ENCODE data around the gene HIVEP3. TPM values are rescaled to one million over a fixed set of nuclear protein-coding genes. Genes with fewer than 3 reads are reported as not detected.

The HIVEP3 gene
- total RNA-seq, 5 donors from 2014 or later (not counting 1 experiment from before 2014, with no cell fraction given): 7.0 to 15.3 (median 8.8) TPM

DNA sequence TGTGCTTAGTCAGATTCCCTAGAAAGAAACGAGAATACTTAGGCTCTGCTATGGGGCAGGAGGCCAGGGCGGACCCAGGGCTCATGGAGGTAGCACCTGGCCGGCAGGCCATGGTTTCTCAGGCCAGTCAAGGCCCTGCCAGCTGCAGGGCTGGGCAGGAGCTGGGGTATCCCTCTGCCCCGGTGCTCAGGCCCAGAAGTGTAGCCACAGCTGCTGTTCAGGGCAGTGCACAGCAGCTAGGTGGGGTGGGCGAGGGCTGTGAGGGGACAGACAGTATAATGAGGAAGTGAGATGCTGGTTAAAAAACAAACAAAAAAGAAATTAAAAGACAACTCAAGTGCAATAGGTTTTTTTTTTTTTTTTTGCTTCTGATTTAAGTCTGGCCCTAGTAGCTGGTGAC lies 400.3 kb downstream of the HIVEP3 start:
- 82% methylated on average over 5 of the region's 5 CpGs for WGBS (ENCODE audit: insufficient coverage)
- H3K9me3 ChIP-seq: no peaks in the 10 kb centered on the region
- Mint-ChIP-seq H3K4me1 (peaks cover 3 to 10% (median 8%) of the 10 kb centered on the region in 3 donors), H3K9me3 (no peaks in the 10 kb centered on the region), H3K27me3 (no peaks in the 10 kb centered on the region), H3K4me3 (no peak overlapping the region), H3K36me3 (peaks cover 15% of the 10 kb centered on the region), H3K27ac (no peak overlapping the region)
- H3K4me1 ChIP-seq (ENCODE audit: control insufficient read depth in 1 of 2, extremely low read depth in 1 of 2, insufficient read depth in 2 of 2, low read length in 2 of 2): peaks cover 0 to 8% of the 10 kb centered on the region in 2 experiments
- no peak for DNase-seq
- H3K27ac ChIP-seq (ENCODE audit: low read length): no peak overlapping the region
- ChIA-PET POLR2A (interaction anchor here in 1 of 2 donors (0.6 kb wide), 2 partner anchors 515 to 870 kb away, joined by 3 to 7 read pairs; no protein-coding TSS in a partner anchor), CTCF (interaction anchor here in 1 of 2 donors (0.7 to 0.9 kb wide), 2 partner anchors 9 to 337 kb away, joined by 3 to 5 read pairs; no protein-coding TSS in a partner anchor)
- peaks cover under 1 to 2% of the 10 kb centered on the region in 2 donors for H3K36me3 ChIP-seq (ENCODE audit: control insufficient read depth in 2 of 2, extremely low read depth in 1 of 2, insufficient read depth in 1 of 2, low read length in 1 of 2)
- no peaks in the 10 kb centered on the region for H3K27me3 ChIP-seq (replicated peaks in 1 of 2; ENCODE audit: control insufficient read depth in 2 of 2, extremely low read depth in 1 of 2, insufficient read depth in 2 of 2, low read length in 1 of 2)
- ATAC-seq (replicated peaks in 1 of 4): no peak
- H3K4me3 ChIP-seq (ENCODE audit: control insufficient read depth in 1 of 2, extremely low read depth in 1 of 2, low read length in 1 of 2): no peak overlapping the region

DNA sequence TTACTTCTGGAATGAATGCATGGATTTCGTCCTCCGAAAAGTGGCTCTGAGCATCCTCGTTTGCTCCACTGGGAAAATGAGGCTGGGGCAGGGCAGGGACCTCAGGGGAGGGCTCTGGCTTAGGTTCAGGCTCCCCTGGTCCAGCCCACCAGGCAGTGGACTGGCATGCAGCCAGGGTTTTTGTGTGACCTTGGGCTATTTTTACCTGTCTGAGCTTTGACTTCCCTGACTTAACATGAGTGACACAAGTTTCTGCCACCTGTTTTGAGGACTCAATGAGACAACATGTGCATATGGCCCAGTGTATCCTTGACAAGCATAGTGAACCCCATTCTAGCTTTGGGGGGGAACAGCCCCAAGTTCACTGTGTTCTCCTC lies 401.7 kb downstream of the HIVEP3 start:
- ChIA-PET CTCF (no interaction called here), POLR2A (no interaction called here)
- Histone ChIP-seq H3K36me3 (ENCODE audit: control insufficient read depth in 2 of 2, extremely low read depth in 1 of 2, insufficient read depth in 1 of 2, low read length in 1 of 2) (peaks cover 2% of the 10 kb centered on the region in 2 donors), H3K9me3 (no peaks in the 10 kb centered on the region), H3K4me3 (ENCODE audit: control insufficient read depth in 1 of 2, extremely low read depth in 1 of 2, low read length in 1 of 2) (no peak overlapping the region), H3K27me3 (replicated peaks in 1 of 2; ENCODE audit: control insufficient read depth in 2 of 2, extremely low read depth in 1 of 2, insufficient read depth in 2 of 2, low read length in 1 of 2) (no peaks in the 10 kb centered on the region), H3K27ac (ENCODE audit: low read length) (no peak overlapping the region), H3K4me1 (ENCODE audit: control insufficient read depth in 1 of 2, extremely low read depth in 1 of 2, insufficient read depth in 2 of 2, low read length in 2 of 2) (peaks cover 0 to 8% of the 10 kb centered on the region in 2 experiments)
- Mint-ChIP-seq H3K9me3 (no peaks in the 10 kb centered on the region), H3K36me3 (peaks cover 9% of the 10 kb centered on the region), H3K4me3 (peak overlapping the region in 1 of 3 donors; percentile 57), H3K4me1 (peaks cover 3 to 10% (median 8%) of the 10 kb centered on the region in 3 donors), H3K27ac (no peak overlapping the region), H3K27me3 (no peaks in the 10 kb centered on the region)
- WGBS (ENCODE audit: insufficient coverage): 92% methylated on average over 3 of the region's 3 CpGs
- DNase-seq (no peak), ATAC-seq (replicated peaks in 1 of 4) (no peak)

DNA sequence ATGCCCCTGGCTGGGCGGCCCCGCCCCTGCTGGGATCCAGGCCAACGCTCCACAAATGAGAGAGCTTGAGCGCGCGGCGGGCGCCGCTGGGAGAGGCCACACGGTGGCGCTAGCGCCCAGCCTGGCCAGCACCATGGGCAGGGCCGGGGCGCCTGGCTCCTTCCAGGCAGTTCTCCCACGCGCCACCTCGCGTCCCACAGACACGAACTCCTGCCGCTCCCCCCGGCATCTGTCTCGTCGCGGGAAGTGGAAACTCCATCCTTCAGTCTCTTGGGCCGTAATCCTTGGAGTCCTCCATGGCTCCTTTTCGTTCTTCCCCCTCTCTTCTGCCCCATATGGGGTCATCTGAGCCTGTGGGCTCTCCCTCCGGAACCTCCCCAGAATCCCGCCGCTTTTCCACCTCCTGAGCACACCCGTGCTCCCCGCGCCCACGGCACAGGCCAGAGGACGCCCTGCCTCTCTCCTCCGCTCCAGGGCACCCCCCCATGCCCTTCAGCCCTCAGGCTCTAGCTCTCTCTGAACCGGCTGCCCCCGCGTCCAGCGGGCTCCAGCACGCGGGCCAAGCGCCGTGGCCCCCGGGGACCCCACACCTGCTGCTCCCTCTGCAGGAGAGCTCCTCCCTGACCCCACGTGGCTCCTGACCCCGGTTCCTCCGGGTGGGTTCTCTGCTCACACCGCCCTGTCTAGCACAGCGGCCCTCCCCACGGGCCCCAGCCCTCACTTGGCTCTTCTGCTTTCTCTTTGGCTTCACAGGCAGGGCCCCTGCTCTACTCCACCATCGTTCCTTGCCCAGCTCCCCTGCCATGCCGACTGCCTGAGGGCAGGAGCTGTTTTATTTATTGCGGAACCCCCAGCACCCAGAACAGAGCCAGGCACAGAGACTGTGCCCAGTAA lies 402.3 kb downstream of the HIVEP3 start:
- Mint-ChIP-seq H3K9me3 (no peaks in the 10 kb centered on the region), H3K4me3 (peak overlapping the region in 1 of 3 donors; percentile 57), H3K4me1 (peaks cover 3 to 10% (median 8%) of the 10 kb centered on the region in 3 donors), H3K27me3 (no peaks in the 10 kb centered on the region), H3K36me3 (peaks cover 15% of the 10 kb centered on the region), H3K27ac (no peak overlapping the region)
- H3K4me3 ChIP-seq (ENCODE audit: control insufficient read depth in 1 of 2, extremely low read depth in 1 of 2, low read length in 1 of 2): peak overlapping the region in 1 of 2 donors; percentile 12
- no peak overlapping the region for H3K27ac ChIP-seq (ENCODE audit: low read length)
- POLR2A ChIA-PET: no interaction called here
- ATAC-seq (replicated peaks in 1 of 4): peak; percentile 70 to 87 (median 84)
- H3K36me3 ChIP-seq (ENCODE audit: control insufficient read depth in 2 of 2, extremely low read depth in 1 of 2, insufficient read depth in 1 of 2, low read length in 1 of 2): peaks cover 2% of the 10 kb centered on the region in 2 donors
- no peaks in the 10 kb centered on the region for H3K9me3 ChIP-seq
- H3K27me3 ChIP-seq (replicated peaks in 1 of 2; ENCODE audit: control insufficient read depth in 2 of 2, extremely low read depth in 1 of 2, insufficient read depth in 2 of 2, low read length in 1 of 2): no peaks in the 10 kb centered on the region
- WGBS (ENCODE audit: insufficient coverage): 48% methylated on average over 53 of the region's 53 CpGs
- peak in 33 of 35 experiments; percentile 17 to 64 (median 38) for DNase-seq
- CTCF ChIA-PET: no interaction called here
- H3K4me1 ChIP-seq (ENCODE audit: control insufficient read depth in 1 of 2, extremely low read depth in 1 of 2, insufficient read depth in 2 of 2, low read length in 2 of 2): peaks cover 0 to 8% of the 10 kb centered on the region in 2 experiments

DNA sequence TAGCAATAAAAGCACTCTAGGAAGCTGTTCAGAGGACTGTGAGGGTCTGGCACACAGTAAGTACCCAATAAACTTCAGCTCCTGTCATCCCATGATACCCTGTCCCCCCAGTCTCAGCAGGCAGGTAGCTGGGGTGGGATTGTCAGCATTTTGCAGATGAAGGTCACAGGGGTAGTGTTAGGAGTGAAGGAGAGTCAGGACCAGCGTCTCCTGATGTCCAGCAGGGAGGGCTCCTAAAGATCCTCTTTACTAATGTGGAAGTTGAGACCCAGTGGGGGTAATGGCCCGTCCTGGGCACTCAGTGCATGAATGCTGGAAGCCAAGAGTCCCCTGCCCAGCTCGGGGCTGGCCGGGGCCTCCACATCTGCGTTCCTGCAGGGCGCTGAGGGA lies 402.9 kb downstream of the HIVEP3 start:
- H3K27ac ChIP-seq (ENCODE audit: low read length): no peak overlapping the region
- no peak overlapping the region for H3K4me3 ChIP-seq (ENCODE audit: control insufficient read depth in 1 of 2, extremely low read depth in 1 of 2, low read length in 1 of 2)
- DNase-seq (no peak), ATAC-seq (replicated peaks in 1 of 4) (no peak)
- H3K36me3 ChIP-seq (ENCODE audit: control insufficient read depth in 2 of 2, extremely low read depth in 1 of 2, insufficient read depth in 1 of 2, low read length in 1 of 2): peaks cover 2 to 5% of the 10 kb centered on the region in 2 donors
- peak overlapping the region in 1 of 3 donors; percentile 57 for H3K4me3 Mint-ChIP-seq
- no peaks in the 10 kb centered on the region for H3K27me3 ChIP-seq (replicated peaks in 1 of 2; ENCODE audit: control insufficient read depth in 2 of 2, extremely low read depth in 1 of 2, insufficient read depth in 2 of 2, low read length in 1 of 2)
- no peaks in the 10 kb centered on the region for H3K27me3 Mint-ChIP-seq
- ChIA-PET POLR2A (no interaction called here), CTCF (no interaction called here)
- H3K4me1 Mint-ChIP-seq: peaks cover 3 to 10% (median 8%) of the 10 kb centered on the region in 3 donors
- H3K27ac Mint-ChIP-seq: no peak overlapping the region
- H3K9me3 Mint-ChIP-seq: no peaks in the 10 kb centered on the region
- WGBS (ENCODE audit: insufficient coverage): 52% methylated on average over 6 of the region's 6 CpGs
- H3K4me1 ChIP-seq (ENCODE audit: control insufficient read depth in 1 of 2, extremely low read depth in 1 of 2, insufficient read depth in 2 of 2, low read length in 2 of 2): peaks cover 0 to 8% of the 10 kb centered on the region in 2 experiments
- H3K9me3 ChIP-seq: no peaks in the 10 kb centered on the region
- peaks cover 12% of the 10 kb centered on the region for H3K36me3 Mint-ChIP-seq

DNA sequence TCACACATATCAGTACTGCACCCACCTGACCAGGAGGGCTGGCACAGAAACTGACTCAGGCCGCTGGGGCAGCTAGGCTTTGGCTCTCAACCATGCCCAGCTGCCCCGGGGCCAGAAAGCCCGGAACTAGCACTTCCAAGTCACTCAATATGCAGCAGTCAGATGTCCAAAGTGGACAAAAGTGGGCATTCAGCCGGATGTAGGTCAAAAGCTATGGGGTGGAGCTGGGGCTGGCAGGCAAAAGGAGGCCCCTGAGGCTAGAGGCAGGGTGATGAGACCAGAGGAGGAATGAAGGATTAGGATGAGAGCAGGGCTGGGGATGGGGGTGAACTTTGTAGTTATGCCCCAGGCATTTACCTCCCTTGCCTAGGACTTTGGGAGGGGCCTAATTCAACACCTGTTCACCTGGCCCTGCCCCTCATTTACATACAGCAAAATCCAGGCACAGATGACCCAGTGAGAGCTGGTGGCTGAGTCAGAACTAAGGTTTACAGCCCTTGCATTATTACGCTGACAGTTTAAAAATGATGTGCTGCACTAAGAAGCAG lies 403.5 kb downstream of the HIVEP3 start:
- Mint-ChIP-seq H3K36me3 (peaks cover 9% of the 10 kb centered on the region), H3K27me3 (no peaks in the 10 kb centered on the region), H3K4me3 (no peak overlapping the region), H3K4me1 (peaks cover 3 to 10% (median 8%) of the 10 kb centered on the region in 3 donors), H3K27ac (no peak overlapping the region), H3K9me3 (no peaks in the 10 kb centered on the region)
- ChIA-PET CTCF (no interaction called here), POLR2A (no interaction called here)
- H3K36me3 ChIP-seq (ENCODE audit: control insufficient read depth in 2 of 2, extremely low read depth in 1 of 2, insufficient read depth in 1 of 2, low read length in 1 of 2): peaks cover 2 to 6% of the 10 kb centered on the region in 2 donors
- 92% methylated on average over 3 of the region's 5 CpGs for whole genome bisulfite sequencing (ENCODE audit: insufficient coverage)
- H3K27me3 ChIP-seq (replicated peaks in 1 of 2; ENCODE audit: control insufficient read depth in 2 of 2, extremely low read depth in 1 of 2, insufficient read depth in 2 of 2, low read length in 1 of 2): no peaks in the 10 kb centered on the region
- ATAC-seq (replicated peaks in 1 of 4) (no peak), DNase-seq (no peak)
- H3K27ac ChIP-seq (ENCODE audit: low read length): no peak overlapping the region
- peaks cover 0 to 8% of the 10 kb centered on the region in 2 experiments for H3K4me1 ChIP-seq (ENCODE audit: control insufficient read depth in 1 of 2, extremely low read depth in 1 of 2, insufficient read depth in 2 of 2, low read length in 2 of 2)
- no peaks in the 10 kb centered on the region for H3K9me3 ChIP-seq
- no peak overlapping the region for H3K4me3 ChIP-seq (ENCODE audit: control insufficient read depth in 1 of 2, extremely low read depth in 1 of 2, low read length in 1 of 2)

DNA sequence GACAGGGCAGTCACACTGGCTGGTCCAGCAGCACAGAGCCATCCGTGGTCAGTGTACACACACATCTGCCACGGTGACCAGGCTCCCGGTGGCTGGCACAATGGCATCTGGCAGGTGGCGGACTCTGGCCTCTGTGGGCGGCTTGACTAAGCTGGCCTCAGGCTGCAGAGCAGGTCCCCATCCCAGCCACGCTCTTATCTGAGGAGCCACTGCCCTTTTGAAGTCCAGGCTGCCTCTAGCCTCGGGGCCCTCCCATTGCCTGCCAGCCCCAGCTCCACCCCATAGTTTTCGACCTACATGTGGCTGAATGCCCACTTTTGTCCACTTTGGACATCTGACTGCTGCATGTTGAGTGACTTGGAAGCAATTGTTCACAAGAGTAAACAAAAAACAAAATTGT lies 404.3 kb downstream of the HIVEP3 start:
- peaks cover 14% of the 10 kb centered on the region for H3K36me3 Mint-ChIP-seq
- Histone ChIP-seq H3K4me1 (ENCODE audit: control insufficient read depth in 1 of 2, extremely low read depth in 1 of 2, insufficient read depth in 2 of 2, low read length in 2 of 2) (peaks cover 0 to 8% of the 10 kb centered on the region in 2 experiments), H3K4me3 (ENCODE audit: control insufficient read depth in 1 of 2, extremely low read depth in 1 of 2, low read length in 1 of 2) (no peak overlapping the region), H3K36me3 (ENCODE audit: control insufficient read depth in 2 of 2, extremely low read depth in 1 of 2, insufficient read depth in 1 of 2, low read length in 1 of 2) (peaks cover 2 to 7% of the 10 kb centered on the region in 2 donors), H3K27ac (ENCODE audit: low read length) (no peak overlapping the region), H3K9me3 (no peaks in the 10 kb centered on the region), H3K27me3 (replicated peaks in 1 of 2; ENCODE audit: control insufficient read depth in 2 of 2, extremely low read depth in 1 of 2, insufficient read depth in 2 of 2, low read length in 1 of 2) (no peaks in the 10 kb centered on the region)
- POLR2A ChIA-PET: no interaction called here
- no peak overlapping the region for H3K4me3 Mint-ChIP-seq
- DNase-seq (no peak), ATAC-seq (replicated peaks in 1 of 4) (no peak)
- no peak overlapping the region for H3K27ac Mint-ChIP-seq
- no peaks in the 10 kb centered on the region for H3K27me3 Mint-ChIP-seq
- peaks cover 3 to 10% (median 8%) of the 10 kb centered on the region in 3 donors for H3K4me1 Mint-ChIP-seq
- no peaks in the 10 kb centered on the region for H3K9me3 Mint-ChIP-seq
- 93% methylated on average over 8 of the region's 8 CpGs for WGBS (ENCODE audit: insufficient coverage)
- CTCF ChIA-PET: no interaction called here

Data from T-cell (primary cell).